HEK293T (cell line): ENCODE data around the gene GDF11.

Source experiments
- ARNT ChIP-seq: fragments of 450-650 bp; IDR thresholded peaks from 2 replicates; pipeline ENCODE4 v1.6.1; 2017; ENCODE audit warnings: mild to moderate bottlenecking
- BHLHE40 ChIP-seq: fragments of 450-650 bp; IDR thresholded peaks from 2 replicates; pipeline ENCODE4 v1.6.1; 2016; ENCODE audit warnings: mild to moderate bottlenecking, moderate library complexity, borderline replicate concordance
- FOXA1 ChIP-seq: fragments of 450-650 bp; IDR thresholded peaks from 2 replicates; pipeline ENCODE4 v1.6.1; 2016; ENCODE audit warnings: mild to moderate bottlenecking
- FOXK2 ChIP-seq: fragments of 450-650 bp; IDR thresholded peaks from 2 replicates; pipeline ENCODE4 v1.6.1; 2016; ENCODE audit warnings: mild to moderate bottlenecking
- FOXM1 ChIP-seq: fragments of 450-650 bp; IDR thresholded peaks from 2 replicates; pipeline ENCODE4 v1.6.1; 2017; ENCODE audit warnings: mild to moderate bottlenecking, borderline replicate concordance
- HDGF ChIP-seq: fragments of 450-650 bp; IDR thresholded peaks from 2 replicates; pipeline ENCODE4 v1.6.1; 2017; ENCODE audit warnings: antibody characterized with exemption, borderline replicate concordance
- L3MBTL2 ChIP-seq: fragments of 450-650 bp; conservative IDR thresholded peaks from 2 replicates; pipeline ENCODE4 v1.6.1; 2016; ENCODE audit warnings: mild to moderate bottlenecking
- LEF1 ChIP-seq: fragments of 450-650 bp; IDR thresholded peaks from 2 replicates; pipeline ENCODE4 v1.6.1; 2017; ENCODE audit warnings: mild to moderate bottlenecking, borderline replicate concordance
- NFRKB ChIP-seq: fragments of 450-650 bp; IDR thresholded peaks from 2 replicates; pipeline ENCODE4 v1.6.1; 2016; ENCODE audit warnings: mild to moderate bottlenecking, moderate library complexity
- PKNOX1 ChIP-seq: fragments of 450-650 bp; IDR thresholded peaks from 2 replicates; pipeline ENCODE4 v1.6.1; 2016
- SP1 ChIP-seq: fragments of 450-650 bp; IDR thresholded peaks from 2 replicates; pipeline ENCODE4 v1.6.1; 2017
- SUZ12 ChIP-seq: fragments of 450-650 bp; IDR thresholded peaks from 2 replicates; pipeline ENCODE4 v1.6.1; 2016; ENCODE audit warnings: mild to moderate bottlenecking
- TARDBP ChIP-seq: fragments of 450-650 bp; IDR thresholded peaks from 2 replicates; pipeline ENCODE4 v1.6.1; 2016

DNA sequence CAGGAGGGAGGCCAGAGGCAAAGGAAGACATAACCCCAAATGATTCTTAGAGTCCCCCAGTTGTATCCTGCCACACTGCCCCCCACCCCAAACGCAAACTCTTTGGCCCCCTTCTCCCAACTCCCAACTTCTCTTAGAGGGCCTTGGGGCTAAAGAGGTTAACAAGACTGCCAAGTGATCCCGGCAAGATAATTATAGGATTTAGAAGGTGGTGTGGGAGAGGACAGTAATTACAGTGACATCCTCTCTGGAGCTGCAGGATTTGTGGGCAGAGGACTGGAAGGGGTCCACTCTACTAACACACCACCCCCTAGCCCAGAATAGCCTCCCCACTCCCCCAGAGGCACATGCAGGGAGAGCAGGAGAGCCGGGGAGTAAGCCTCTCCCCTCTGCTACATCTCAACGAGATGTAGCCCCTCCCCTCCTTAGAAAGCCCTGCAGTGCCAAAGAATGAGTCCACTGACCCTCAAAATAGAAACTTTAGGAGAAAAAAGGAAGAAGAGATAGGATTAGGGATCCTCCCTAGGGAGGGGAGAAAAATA is 5.3 kb upstream of the GDF11 start:
- TF ChIP-seq BHLHE40 (no peak), ARNT (no peak), FOXK2 (no peak), FOXA1 (no peak), PKNOX1 (no peak), SUZ12 (no peak), SP1 (no peak), FOXM1 (no peak), NFRKB (no peak), L3MBTL2 (no peak), HDGF (no peak), TARDBP (no peak), LEF1 (no peak)
